Measurements from ENCODE around the gene ZEB1.

DNA sequence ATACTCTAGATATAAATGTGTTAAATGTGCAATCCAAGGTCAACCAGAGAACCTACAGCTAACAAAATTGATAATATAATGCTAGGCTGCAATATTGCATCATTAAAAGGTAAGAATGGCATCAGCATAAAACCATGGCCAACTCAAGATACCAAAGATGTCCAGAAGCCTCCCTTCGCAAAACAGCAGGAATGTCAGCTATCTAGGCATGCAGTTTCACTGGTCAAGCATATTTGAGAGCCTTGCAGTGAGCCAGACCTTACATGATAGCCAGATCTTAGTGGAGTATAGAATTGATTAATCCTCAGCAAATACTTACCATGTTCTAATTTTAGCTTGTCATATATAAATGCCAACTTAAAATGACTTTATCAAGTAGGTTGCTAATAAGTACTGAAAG is 138.8 kb downstream of the ZEB1 start:
- TF ChIP-seq, protein P1, sequence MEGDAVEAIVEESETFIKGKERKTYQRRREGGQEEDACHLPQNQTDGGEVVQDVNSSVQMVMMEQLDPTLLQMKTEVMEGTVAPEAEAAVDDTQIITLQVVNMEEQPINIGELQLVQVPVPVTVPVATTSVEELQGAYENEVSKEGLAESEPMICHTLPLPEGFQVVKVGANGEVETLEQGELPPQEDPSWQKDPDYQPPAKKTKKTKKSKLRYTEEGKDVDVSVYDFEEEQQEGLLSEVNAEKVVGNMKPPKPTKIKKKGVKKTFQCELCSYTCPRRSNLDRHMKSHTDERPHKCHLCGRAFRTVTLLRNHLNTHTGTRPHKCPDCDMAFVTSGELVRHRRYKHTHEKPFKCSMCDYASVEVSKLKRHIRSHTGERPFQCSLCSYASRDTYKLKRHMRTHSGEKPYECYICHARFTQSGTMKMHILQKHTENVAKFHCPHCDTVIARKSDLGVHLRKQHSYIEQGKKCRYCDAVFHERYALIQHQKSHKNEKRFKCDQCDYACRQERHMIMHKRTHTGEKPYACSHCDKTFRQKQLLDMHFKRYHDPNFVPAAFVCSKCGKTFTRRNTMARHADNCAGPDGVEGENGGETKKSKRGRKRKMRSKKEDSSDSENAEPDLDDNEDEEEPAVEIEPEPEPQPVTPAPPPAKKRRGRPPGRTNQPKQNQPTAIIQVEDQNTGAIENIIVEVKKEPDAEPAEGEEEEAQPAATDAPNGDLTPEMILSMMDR (conservative IDR thresholded peaks at IDR 0.05), result no peak
- TF ChIP-seq EZH2 (IDR thresholded peaks at IDR 0.05; ENCODE audit: low read depth), result no peak

Measured in PC-9 (cell line).